AG04450 (cell line): Measurements from ENCODE around the gene GRXCR2. TPM values are rescaled to one million over a fixed set of nuclear protein-coding genes. Genes with fewer than 3 reads are reported as not detected.

ENCODE experiments used
- CTCF ChIA-PET: fragments of 300-600, 350-600 bp; formaldehyde crosslinking; extraction: SDS; loops from one replicate; lab custom pipeline; 2022; ENCODE audit warnings: antibody characterized with exemption, inconsistent platforms; lab: Charles Lee
- POLR2A ChIA-PET: fragments of 350-600 bp; formaldehyde crosslinking; extraction: SDS; loops from one replicate; lab custom pipeline; 2021; ENCODE audit warnings: antibody characterized with exemption, inconsistent platforms; lab: Yijun Ruan, JAX
- DNase-seq: peaks from one replicate; pipeline ENCODE4 v3.0.0-alpha.2; 2011; ENCODE audit warnings: low read depth, low spot score
- H3K27ac ChIP-seq: one replicate; pipeline ENCODE4 v1.5.1; 2012; ENCODE audit warnings: low read depth, low read length, control low read depth
- H3K27me3 ChIP-seq: one replicate; pipeline ENCODE4 v1.6.0; 2012; ENCODE audit warnings: low read length; ENCODE audit not compliant: control insufficient read depth, insufficient read depth
- H3K4me3 ChIP-seq: 2 replicates; pipeline ENCODE4 v1.5.1; 2011; ENCODE audit warnings: mild to moderate bottlenecking, low read depth, low read length, control low read depth
- H3K9me3 ChIP-seq: 2 replicates; pipeline ENCODE4 v1.5.1; 2012; ENCODE audit warnings: low read length; ENCODE audit not compliant: control insufficient read depth, insufficient read depth
- polyA plus RNA-seq: library from polyadenylated mRNA; depleted of rRNA; stranded (reverse); fragments of >200 nt; gene quantifications from 2 replicates; pipeline ENCODE4 v1.2.3, GENCODE V29; 2011
- TF ChIP-seq, protein P1 (sequence below): IDR thresholded peaks from 2 replicates; pipeline ENCODE4 v1.5.1; 2011; ENCODE audit warnings: low read depth, low read length, control low read depth, inconsistent platforms

Gene GRXCR2
- polyA plus RNA-seq, 1 experiment = not detected

- TF ChIP-seq, protein P1, sequence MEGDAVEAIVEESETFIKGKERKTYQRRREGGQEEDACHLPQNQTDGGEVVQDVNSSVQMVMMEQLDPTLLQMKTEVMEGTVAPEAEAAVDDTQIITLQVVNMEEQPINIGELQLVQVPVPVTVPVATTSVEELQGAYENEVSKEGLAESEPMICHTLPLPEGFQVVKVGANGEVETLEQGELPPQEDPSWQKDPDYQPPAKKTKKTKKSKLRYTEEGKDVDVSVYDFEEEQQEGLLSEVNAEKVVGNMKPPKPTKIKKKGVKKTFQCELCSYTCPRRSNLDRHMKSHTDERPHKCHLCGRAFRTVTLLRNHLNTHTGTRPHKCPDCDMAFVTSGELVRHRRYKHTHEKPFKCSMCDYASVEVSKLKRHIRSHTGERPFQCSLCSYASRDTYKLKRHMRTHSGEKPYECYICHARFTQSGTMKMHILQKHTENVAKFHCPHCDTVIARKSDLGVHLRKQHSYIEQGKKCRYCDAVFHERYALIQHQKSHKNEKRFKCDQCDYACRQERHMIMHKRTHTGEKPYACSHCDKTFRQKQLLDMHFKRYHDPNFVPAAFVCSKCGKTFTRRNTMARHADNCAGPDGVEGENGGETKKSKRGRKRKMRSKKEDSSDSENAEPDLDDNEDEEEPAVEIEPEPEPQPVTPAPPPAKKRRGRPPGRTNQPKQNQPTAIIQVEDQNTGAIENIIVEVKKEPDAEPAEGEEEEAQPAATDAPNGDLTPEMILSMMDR = no peak
- DNase-seq = no peak
- Histone ChIP-seq H3K27ac (no peak overlapping the region), H3K9me3 (no peaks in the 10 kb centered on the region), H3K4me3 (no peak overlapping the region), H3K27me3 (no peaks in the 10 kb centered on the region)
- CTCF ChIA-PET = no interaction called here
- POLR2A ChIA-PET = no interaction called here
Measured at GRCh38 chr5:145918397-145918796, 45.6 kb upstream of the GRXCR2 start.

- Histone ChIP-seq H3K27ac (no peak overlapping the region), H3K4me3 (no peak overlapping the region), H3K9me3 (no peaks in the 10 kb centered on the region), H3K27me3 (no peaks in the 10 kb centered on the region)
- DNase-seq = no peak
- ChIA-PET CTCF (no interaction called here), POLR2A (no interaction called here)
- TF ChIP-seq, protein P1 = no peak
Measured at GRCh38 chr5:145917288-145917687, 44.5 kb upstream of the GRXCR2 start.

GRCh38 chr5:145915970-145916638 lies 43.3 kb upstream of the GRXCR2 start:
- TF ChIP-seq, protein P1 = no peak
- ChIA-PET CTCF (interaction anchor here (0.7 kb wide), 1 partner anchor 28 kb away, joined by 3 read pairs; no protein-coding TSS in a partner anchor), POLR2A (no interaction called here)
- no peak for DNase-seq
- no peak overlapping the region for H3K27ac ChIP-seq
- no peak overlapping the region for H3K4me3 ChIP-seq
- peaks cover 2% of the 10 kb centered on the region for H3K27me3 ChIP-seq
- no peaks in the 10 kb centered on the region for H3K9me3 ChIP-seq

DNA sequence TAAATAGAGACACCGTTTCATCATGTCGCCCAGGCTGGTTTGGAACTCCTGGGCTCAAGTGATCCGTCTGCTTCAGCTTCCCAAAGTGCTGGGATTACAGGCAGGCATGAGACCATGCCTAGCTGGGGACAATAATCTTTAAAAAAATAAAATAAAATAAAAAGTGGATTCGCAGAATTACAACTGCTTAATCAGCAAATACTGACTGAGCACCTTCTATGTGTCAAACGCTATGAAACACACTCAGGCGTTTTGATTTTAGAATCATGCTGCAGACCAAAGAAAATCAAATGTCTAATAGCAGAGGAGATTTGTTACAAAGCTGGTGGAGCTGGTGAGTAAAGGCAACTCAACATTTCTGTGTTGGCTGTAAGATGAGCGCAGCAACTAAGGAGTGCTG lies 40.9 kb upstream of the GRXCR2 start:
- peaks cover 2% of the 10 kb centered on the region for H3K27me3 ChIP-seq
- no peak overlapping the region for H3K4me3 ChIP-seq
- TF ChIP-seq, protein P1 = no peak
- no peak for DNase-seq
- no peaks in the 10 kb centered on the region for H3K9me3 ChIP-seq
- H3K27ac ChIP-seq = no peak overlapping the region
- CTCF ChIA-PET = no interaction called here
- POLR2A ChIA-PET = no interaction called here

DNA sequence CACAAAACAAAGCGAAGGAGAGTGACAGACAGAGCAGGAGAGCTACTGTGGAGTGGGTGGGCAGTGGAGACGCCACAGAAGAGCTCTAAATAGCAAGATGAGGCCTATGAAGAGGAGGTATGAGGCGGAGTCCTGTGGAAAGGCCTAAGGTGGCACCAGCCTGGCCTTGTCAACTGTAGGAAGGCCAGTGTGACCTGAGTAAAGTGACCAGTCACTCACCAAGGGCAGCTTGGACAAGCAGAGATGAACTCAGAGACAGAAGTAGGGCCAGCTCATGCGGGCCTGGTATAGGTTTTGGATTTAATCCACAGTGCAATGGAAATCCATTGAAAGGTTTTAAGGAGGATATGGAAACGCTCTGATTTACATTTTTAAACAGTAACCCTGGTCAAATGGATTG lies 39.8 kb upstream of the GRXCR2 start:
- TF ChIP-seq, protein P1 = no peak
- no peak overlapping the region for H3K4me3 ChIP-seq
- POLR2A ChIA-PET = no interaction called here
- H3K9me3 ChIP-seq = no peaks in the 10 kb centered on the region
- no peak for DNase-seq
- no peak overlapping the region for H3K27ac ChIP-seq
- peaks cover 2% of the 10 kb centered on the region for H3K27me3 ChIP-seq
- CTCF ChIA-PET = interaction anchor here (0.5 kb wide), 1 partner anchor 815 kb away, joined by 3 read pairs; no protein-coding TSS in a partner anchor
